Endodermal cell (in vitro differentiated cells): ENCODE measurements around the gene NEUROG3. TPM values are rescaled to one million over a fixed set of nuclear protein-coding genes. Genes with fewer than 3 reads are reported as not detected.

Experiments
- DNase-seq: peaks from one replicate; pipeline ENCODE4 v3.0.0-alpha.2; 2017
- H3K27ac ChIP-seq: 2 replicates; pipeline ENCODE4 v1.5.1; 2013; ENCODE audit warnings: mild to moderate bottlenecking, low read depth, low read length, moderate library complexity
- H3K27me3 ChIP-seq: 2 replicates; pipeline ENCODE4 v1.6.1; 2013; ENCODE audit warnings: mild to moderate bottlenecking, low read length, moderate library complexity; ENCODE audit not compliant: insufficient read depth, control insufficient read depth, poor library complexity, severe bottlenecking
- H3K36me3 ChIP-seq: 2 replicates; pipeline ENCODE4 v1.7.0; 2013; ENCODE audit warnings: mild to moderate bottlenecking, low read length, moderate library complexity; ENCODE audit not compliant: control insufficient read depth, insufficient read depth
- H3K4me1 ChIP-seq: one replicate; pipeline ENCODE4 v1.7.0; 2013; ENCODE audit warnings: low read length; ENCODE audit not compliant: control insufficient read depth, insufficient read depth
- H3K4me3 ChIP-seq: 2 replicates; pipeline ENCODE4 v1.5.1; 2013; ENCODE audit warnings: mild to moderate bottlenecking, low read length, moderate library complexity
- H3K9ac ChIP-seq: 2 replicates; pipeline ENCODE4 v1.6.1; 2013; ENCODE audit warnings: mild to moderate bottlenecking, low read length, moderate library complexity; ENCODE audit not compliant: poor library complexity, severe bottlenecking; ENCODE audit errors: extremely low read depth
- H3K9me3 ChIP-seq: 2 replicates; pipeline ENCODE4 v1.6.1; 2013; ENCODE audit warnings: mild to moderate bottlenecking, low read length, moderate library complexity; ENCODE audit not compliant: control insufficient read depth
- H3K27ac Mint-ChIP-seq: 2 replicates; pipeline ENCODE4 v1.8.0; 2020; ENCODE audit warnings: mixed read lengths
- H3K27me3 Mint-ChIP-seq: 2 replicates; pipeline ENCODE4 v1.8.0; 2021; ENCODE audit warnings: mild to moderate bottlenecking, mixed read lengths; ENCODE audit not compliant: insufficient read depth
- H3K36me3 Mint-ChIP-seq: 2 replicates; pipeline ENCODE4 v1.8.0; 2020; ENCODE audit warnings: low read depth, mixed read lengths
- H3K4me1 Mint-ChIP-seq: 2 replicates; pipeline ENCODE4 v1.8.0; 2020; ENCODE audit warnings: mixed read lengths
- H3K4me3 Mint-ChIP-seq: 2 replicates; pipeline ENCODE4 v1.8.0; 2020; ENCODE audit warnings: mild to moderate bottlenecking, moderate library complexity, mixed read lengths
- H3K9me3 Mint-ChIP-seq: 2 replicates; pipeline ENCODE4 v1.8.0; 2020; ENCODE audit warnings: mild to moderate bottlenecking, mixed read lengths
- WGBS, 2 experiments: methylation state at CpG; one replicate each; pipeline versions ENCODE4 v1.1.5 to v1.1.7; 2013; ENCODE audit warnings: missing lambda C conversion rate in 2 of 2, mixed read lengths in 1 of 2; ENCODE audit not compliant: insufficient coverage in 1 of 2, insufficient read length in 1 of 2; 5-methylcytosine and 5-hydroxymethylcytosine counted together
- total RNA-seq, 2 donors: library from RNA; stranded (reverse); fragmentation: NEBNext Ultra II Directional in 1 of 2; extraction: Animal tissue kit (Norgen Biotek cat#: 25700) in 1 of 2; gene quantifications; 2 replicates in 1 of 2; 3 replicates in 1 of 2; pipeline ENCODE4 v1.2.1, GENCODE V29; 2021
- TF ChIP-seq, protein P1 (sequence below): fragments of 200-600 bp; sonication (generic); conservative IDR thresholded peaks from 2 replicates; pipeline ENCODE4 v1.5.0; 2021; ENCODE audit warnings: antibody characterized with exemption, mild to moderate bottlenecking

The NEUROG3 gene
- total RNA-seq, 2 donors from 2014 or later: not detected

DNA sequence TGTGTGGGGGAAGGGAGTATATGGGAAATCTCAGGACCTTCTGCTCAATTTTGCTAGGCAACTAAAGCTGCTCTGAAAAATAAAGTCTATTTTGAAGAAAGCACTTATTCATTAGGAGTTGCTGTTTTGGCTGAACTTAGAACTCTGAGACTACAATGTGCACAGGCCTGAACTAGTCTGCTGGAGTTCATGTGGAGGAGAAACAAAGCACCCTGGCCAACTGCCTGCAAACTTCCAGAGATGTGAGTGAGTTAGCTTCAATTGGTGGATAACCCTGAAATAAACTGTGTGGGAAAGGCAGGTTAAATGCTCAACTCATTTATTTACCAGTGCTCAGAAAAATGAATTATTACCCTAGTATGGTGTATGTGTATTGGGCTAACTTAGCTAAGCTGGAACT, 39.5 kb upstream of the NEUROG3 start:
- Mint-ChIP-seq H3K4me3 (no peak overlapping the region), H3K4me1 (no peaks in the 10 kb centered on the region), H3K27ac (no peak overlapping the region), H3K9me3 (peaks cover 39% of the 10 kb centered on the region), H3K36me3 (no peaks in the 10 kb centered on the region), H3K27me3 (peaks cover 37% of the 10 kb centered on the region)
- Histone ChIP-seq H3K4me1 (no peaks in the 10 kb centered on the region), H3K36me3 (no peaks in the 10 kb centered on the region), H3K4me3 (no peak overlapping the region), H3K27me3 (peaks cover 6% of the 10 kb centered on the region), H3K27ac (no peak overlapping the region), H3K9me3 (peaks cover 24% of the 10 kb centered on the region), H3K9ac (no peak overlapping the region)
- no peak for DNase-seq
- TF ChIP-seq, protein P1, sequence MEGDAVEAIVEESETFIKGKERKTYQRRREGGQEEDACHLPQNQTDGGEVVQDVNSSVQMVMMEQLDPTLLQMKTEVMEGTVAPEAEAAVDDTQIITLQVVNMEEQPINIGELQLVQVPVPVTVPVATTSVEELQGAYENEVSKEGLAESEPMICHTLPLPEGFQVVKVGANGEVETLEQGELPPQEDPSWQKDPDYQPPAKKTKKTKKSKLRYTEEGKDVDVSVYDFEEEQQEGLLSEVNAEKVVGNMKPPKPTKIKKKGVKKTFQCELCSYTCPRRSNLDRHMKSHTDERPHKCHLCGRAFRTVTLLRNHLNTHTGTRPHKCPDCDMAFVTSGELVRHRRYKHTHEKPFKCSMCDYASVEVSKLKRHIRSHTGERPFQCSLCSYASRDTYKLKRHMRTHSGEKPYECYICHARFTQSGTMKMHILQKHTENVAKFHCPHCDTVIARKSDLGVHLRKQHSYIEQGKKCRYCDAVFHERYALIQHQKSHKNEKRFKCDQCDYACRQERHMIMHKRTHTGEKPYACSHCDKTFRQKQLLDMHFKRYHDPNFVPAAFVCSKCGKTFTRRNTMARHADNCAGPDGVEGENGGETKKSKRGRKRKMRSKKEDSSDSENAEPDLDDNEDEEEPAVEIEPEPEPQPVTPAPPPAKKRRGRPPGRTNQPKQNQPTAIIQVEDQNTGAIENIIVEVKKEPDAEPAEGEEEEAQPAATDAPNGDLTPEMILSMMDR: no peak

DNA sequence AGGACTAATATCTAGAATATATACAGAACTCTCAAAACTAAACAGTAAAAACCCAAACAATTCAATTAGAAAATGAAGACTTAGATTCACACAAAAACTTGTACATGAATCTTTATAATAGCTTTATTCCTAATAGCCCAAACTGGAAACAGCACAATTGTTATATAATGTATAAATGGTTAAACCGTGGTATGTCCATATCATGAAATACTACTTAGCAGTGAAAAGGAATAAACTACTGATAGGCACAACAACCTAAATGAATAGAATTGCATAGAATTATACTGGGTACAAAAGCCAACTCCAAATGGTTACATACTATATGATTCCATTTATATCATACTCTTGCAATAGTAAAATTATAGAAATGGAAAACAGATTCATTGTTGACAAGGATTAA, 35.9 kb upstream of the NEUROG3 start:
- peaks cover 24% of the 10 kb centered on the region for H3K9me3 ChIP-seq
- no peaks in the 10 kb centered on the region for H3K36me3 Mint-ChIP-seq
- no CpG with 5 or more reads among the region's 1 CpG for WGBS, 2 experiments
- peaks cover 39% of the 10 kb centered on the region for H3K27me3 Mint-ChIP-seq
- no peaks in the 10 kb centered on the region for H3K4me1 Mint-ChIP-seq
- no peaks in the 10 kb centered on the region for H3K27me3 ChIP-seq
- H3K9me3 Mint-ChIP-seq: peaks cover 35% of the 10 kb centered on the region
- H3K27ac ChIP-seq: no peak overlapping the region
- H3K4me3 ChIP-seq: no peak overlapping the region
- no peaks in the 10 kb centered on the region for H3K36me3 ChIP-seq
- TF ChIP-seq, protein P1: no peak
- no peak for DNase-seq
- no peaks in the 10 kb centered on the region for H3K4me1 ChIP-seq
- no peak overlapping the region for H3K4me3 Mint-ChIP-seq
- H3K27ac Mint-ChIP-seq: no peak overlapping the region
- H3K9ac ChIP-seq: no peak overlapping the region

DNA sequence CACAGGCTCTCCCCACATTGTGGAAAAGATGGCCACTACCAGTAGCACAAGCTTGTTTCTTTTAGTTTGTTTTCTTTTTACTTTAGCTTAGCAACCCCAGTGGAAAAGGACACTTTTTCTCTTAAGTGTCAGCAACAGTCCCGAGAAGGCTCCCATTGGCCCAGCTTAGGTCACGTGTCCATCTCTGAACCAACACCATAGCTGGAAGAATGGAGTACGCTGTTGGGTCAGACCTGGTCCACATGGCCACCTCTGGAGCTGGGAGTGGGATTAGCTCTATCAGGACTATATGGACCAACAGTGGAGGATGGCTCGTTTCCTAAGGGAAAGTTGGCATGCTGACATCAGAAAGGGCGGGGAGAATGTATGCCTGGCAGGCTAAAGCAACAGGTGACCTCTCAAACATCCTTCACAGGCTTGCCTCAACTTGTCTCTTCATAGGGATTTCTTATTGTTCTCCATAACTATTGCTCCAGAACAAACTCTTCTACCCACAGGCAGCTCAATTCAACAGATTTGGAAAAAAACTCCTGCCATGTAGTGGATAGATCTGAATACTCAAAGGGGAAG, 27.6 kb upstream of the NEUROG3 start:
- TF ChIP-seq, protein P1: no peak
- H3K9me3 Mint-ChIP-seq: peaks cover 15% of the 10 kb centered on the region
- DNase-seq: no peak
- peaks cover 35% of the 10 kb centered on the region for H3K27me3 Mint-ChIP-seq
- no peaks in the 10 kb centered on the region for H3K27me3 ChIP-seq
- no peak overlapping the region for H3K27ac ChIP-seq
- no peak overlapping the region for H3K4me3 Mint-ChIP-seq
- H3K9ac ChIP-seq: no peak overlapping the region
- peaks cover 19% of the 10 kb centered on the region for H3K9me3 ChIP-seq
- H3K36me3 ChIP-seq: no peaks in the 10 kb centered on the region
- H3K4me3 ChIP-seq: no peak overlapping the region
- WGBS, 2 experiments: 88 to 94% methylated on average over 4 to 5 of the region's 5 CpGs
- no peaks in the 10 kb centered on the region for H3K4me1 Mint-ChIP-seq
- H3K27ac Mint-ChIP-seq: no peak overlapping the region
- H3K36me3 Mint-ChIP-seq: no peaks in the 10 kb centered on the region
- H3K4me1 ChIP-seq: no peaks in the 10 kb centered on the region
